K562 (cell line): ENCODE measurements around the gene STX18.

Experiments used
- ZC3H11A ChIP-seq: IDR thresholded peaks from 2 replicates; pipeline ENCODE4 v1.6.1; 2012; ENCODE audit warnings: low read depth, low read length, improper control_type of control experiment
- TF ChIP-seq, protein P1 (sequence below), 2 experiments: fragments of 250-450 bp in 1 of 2; fragments of 450-650 bp in 1 of 2; sonication (Bioruptor Pico) in 1 of 2; IDR thresholded peaks; 2 replicates each; pipeline versions ENCODE4 v1.6.1 to v1.8.0; 2016 to 2021; ENCODE audit warnings: mild to moderate bottlenecking in 2 of 2, moderate library complexity in 2 of 2, missing compliant biosample characterization in 1 of 2, missing genetic modification characterization in 1 of 2

DNA sequence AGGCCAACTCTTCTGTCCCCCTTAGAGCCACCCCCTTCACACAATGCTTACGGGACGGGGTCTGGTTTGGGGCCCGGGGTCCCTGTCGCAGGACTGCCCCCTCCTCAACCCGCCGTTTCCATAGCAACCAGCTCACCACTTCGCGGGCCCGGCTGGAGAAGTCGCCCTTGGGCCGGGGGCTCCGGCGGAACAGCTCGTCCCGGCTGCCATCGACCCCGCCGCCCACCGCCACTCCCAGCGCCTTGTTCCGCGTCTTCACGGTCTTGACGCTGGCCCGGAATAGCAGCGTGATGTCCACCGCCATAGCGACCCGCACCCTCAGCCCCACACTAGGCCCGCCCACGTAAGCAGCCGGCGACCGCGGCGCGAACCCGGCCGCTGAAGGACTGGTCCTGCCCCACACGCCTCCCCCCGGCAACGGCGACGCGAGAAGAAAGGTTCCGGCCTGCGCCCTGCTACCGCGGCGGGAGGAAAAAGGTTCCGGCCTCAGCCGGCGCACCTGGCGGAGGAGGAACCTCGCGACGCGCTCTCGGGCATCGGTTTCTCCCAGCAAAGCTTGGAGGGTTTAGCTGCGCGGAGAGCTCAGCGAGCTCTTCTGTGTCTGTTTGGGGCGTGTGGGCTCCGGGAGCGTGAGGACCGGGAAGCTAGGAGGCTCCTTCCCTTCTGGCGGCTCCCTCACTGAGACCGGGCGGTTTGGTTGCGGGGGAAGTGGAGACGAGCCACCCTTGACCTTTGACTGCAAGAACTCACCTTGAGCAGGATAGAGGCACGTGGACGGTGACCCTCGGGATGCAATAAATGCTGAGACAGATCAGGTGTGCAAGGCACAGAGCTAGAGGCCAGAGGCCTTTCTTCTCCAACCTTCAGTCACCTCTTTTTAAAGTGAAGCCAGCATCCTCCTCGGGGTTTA is at the start of gene STX18:
- TF ChIP-seq, protein P1, sequence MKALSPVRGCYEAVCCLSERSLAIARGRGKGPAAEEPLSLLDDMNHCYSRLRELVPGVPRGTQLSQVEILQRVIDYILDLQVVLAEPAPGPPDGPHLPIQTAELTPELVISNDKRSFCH (CRISPR knock-in tag; IDR thresholded peaks at IDR 0.05) = no peak
- TF ChIP-seq, protein P1 (tag; IDR thresholded peaks at IDR 0.05) = peak; percentile 90
- peak; percentile 96 for TF ChIP-seq ZC3H11A
